Activated CD4-positive, alpha-beta memory T cell treated with anti-CD3 and anti-CD28 coated beads, Interleukin-2, amount 10 ng/mL, durations not matched to agents 7 days and 5 days (primary cell): Measurements from ENCODE around the gene EHD4. TPM values are rescaled to one million over a fixed set of nuclear protein-coding genes. Genes with fewer than 3 reads are reported as not detected.

Source experiments
- CTCF ChIA-PET: fragments of 350-600 bp; sonication (Branson Sonifier 250); formaldehyde crosslinking; loops from one replicate; lab custom pipeline; 2021; ENCODE audit warnings: antibody characterized with exemption, inconsistent platforms; lab: Charles Lee
- POLR2A ChIA-PET: fragments of 350-600 bp; sonication (Branson Sonifier 250); formaldehyde crosslinking; loops from one replicate; lab custom pipeline; 2021; ENCODE audit warnings: antibody characterized with exemption; lab: Charles Lee
- DNase-seq: peaks from one replicate; pipeline ENCODE4 v3.0.0-alpha.2; 2020
- H3K27ac Mint-ChIP-seq: one replicate; pipeline ENCODE4 v1.8.0; 2021; ENCODE audit warnings: mild to moderate bottlenecking, mixed read lengths
- H3K27me3 Mint-ChIP-seq: one replicate; pipeline ENCODE4 v1.8.0; 2021; ENCODE audit warnings: mixed read lengths
- H3K36me3 Mint-ChIP-seq: one replicate; pipeline ENCODE4 v1.8.0; 2021; ENCODE audit warnings: low read depth, mixed read lengths
- H3K4me1 Mint-ChIP-seq: one replicate; pipeline ENCODE4 v1.8.0; 2021; ENCODE audit warnings: mixed read lengths
- H3K4me3 Mint-ChIP-seq: one replicate; pipeline ENCODE4 v1.8.0; 2021; ENCODE audit warnings: mild to moderate bottlenecking, mixed read lengths
- H3K9me3 Mint-ChIP-seq: one replicate; pipeline ENCODE4 v1.8.0; 2021; ENCODE audit warnings: mixed read lengths
- total RNA-seq, 2 experiments: library from RNA; stranded (reverse); gene quantifications; one replicate each; pipeline ENCODE4 v1.2.3, GENCODE V29; 2021

The EHD4 gene
- total RNA-seq, 2 experiments from 2014 or later: 25.0 to 25.3 TPM

GRCh38 chr15:41971089-41971894 lies 1.1 kb downstream of the EHD4 start:
- peak; percentile 78 for DNase-seq
- H3K4me1 Mint-ChIP-seq: peaks cover 64% of the 10 kb centered on the region
- H3K36me3 Mint-ChIP-seq: peaks cover 17% of the 10 kb centered on the region
- peak overlapping the region; percentile 90 for H3K27ac Mint-ChIP-seq
- H3K4me3 Mint-ChIP-seq: peak overlapping the region; percentile 82
- no peaks in the 10 kb centered on the region for H3K9me3 Mint-ChIP-seq
- H3K27me3 Mint-ChIP-seq: peaks cover 12% of the 10 kb centered on the region
- ChIA-PET POLR2A (interaction anchor here (1.1 to 7.4 kb wide), 6 partner anchors 9 to 198 kb away, joined by 3 to 186 read pairs (median 8); partner anchors contain the start of gene MAPKBP1), CTCF (interaction anchor here (1.7 to 4.7 kb wide), 4 partner anchors 30 to 198 kb away, joined by 6 to 48 read pairs (median 16); partner anchors contain the start of gene MAPKBP1)

- peaks cover 21% of the 10 kb centered on the region for H3K36me3 Mint-ChIP-seq
- DNase-seq: no peak
- peak overlapping the region; percentile 90 for H3K27ac Mint-ChIP-seq
- peak overlapping the region; percentile 82 for H3K4me3 Mint-ChIP-seq
- ChIA-PET POLR2A (interaction anchor here (1.1 to 7.4 kb wide), 11 partner anchors 8 to 198 kb away, joined by 3 to 186 read pairs (median 4); partner anchors contain the start of gene MAPKBP1), CTCF (interaction anchor here (1.0 to 4.7 kb wide), 8 partner anchors 9 to 197 kb away, joined by 3 to 48 read pairs (median 5); partner anchors contain the start of gene MAPKBP1)
- H3K9me3 Mint-ChIP-seq: no peaks in the 10 kb centered on the region
- peaks cover 71% of the 10 kb centered on the region for H3K4me1 Mint-ChIP-seq
- peaks cover 8% of the 10 kb centered on the region for H3K27me3 Mint-ChIP-seq
These were observed 1.9 kb downstream of the EHD4 start for GRCh38 chr15:41970456-41970855.

GRCh38 chr15:41969851-41970431 lies 2.4 kb downstream of the EHD4 start:
- ChIA-PET CTCF (interaction anchor here (1.0 to 4.7 kb wide), 8 partner anchors 9 to 196 kb away, joined by 3 to 48 read pairs (median 4); partner anchors contain the start of gene MAPKBP1), POLR2A (interaction anchor here (0.6 to 7.4 kb wide), 14 partner anchors 8 to 578 kb away, joined by 3 to 186 read pairs (median 4); partner anchors contain the start of gene MAPKBP1)
- Mint-ChIP-seq H3K4me3 (peak overlapping the region; percentile 82), H3K9me3 (no peaks in the 10 kb centered on the region), H3K36me3 (peaks cover 21% of the 10 kb centered on the region), H3K4me1 (peaks cover 73% of the 10 kb centered on the region), H3K27me3 (peaks cover 7% of the 10 kb centered on the region), H3K27ac (peak overlapping the region; percentile 90)
- DNase-seq: peak; percentile 73

GRCh38 chr15:41968701-41969100 lies 3.7 kb downstream of the EHD4 start:
- Mint-ChIP-seq H3K27me3 (no peaks in the 10 kb centered on the region), H3K4me3 (no peak overlapping the region), H3K27ac (no peak overlapping the region), H3K4me1 (peaks cover 67% of the 10 kb centered on the region), H3K9me3 (no peaks in the 10 kb centered on the region), H3K36me3 (peaks cover 21% of the 10 kb centered on the region)
- no peak for DNase-seq
- ChIA-PET CTCF (interaction anchor here (1.4 to 1.7 kb wide), 2 partner anchors 28 to 33 kb away, joined by 4 to 5 read pairs; no protein-coding TSS in a partner anchor), POLR2A (interaction anchor here (2.0 to 7.4 kb wide), 3 partner anchors 11 to 29 kb away, joined by 4 to 186 read pairs (median 28); no protein-coding TSS in a partner anchor)

GRCh38 chr15:41967506-41968206 lies 4.7 kb downstream of the EHD4 start:
- POLR2A ChIA-PET: interaction anchor here (1.8 to 7.4 kb wide), 3 partner anchors 10 to 32 kb away, joined by 5 to 186 read pairs (median 28); no protein-coding TSS in a partner anchor
- H3K4me3 Mint-ChIP-seq: peak overlapping the region; percentile 9
- no peak for DNase-seq
- H3K4me1 Mint-ChIP-seq: peaks cover 57% of the 10 kb centered on the region
- H3K27ac Mint-ChIP-seq: peak overlapping the region; percentile 70
- H3K36me3 Mint-ChIP-seq: peaks cover 24% of the 10 kb centered on the region
- CTCF ChIA-PET: interaction anchor here (0.6 to 1.7 kb wide), 2 partner anchors 8 to 32 kb away, joined by 3 to 5 read pairs; no protein-coding TSS in a partner anchor
- no peaks in the 10 kb centered on the region for H3K27me3 Mint-ChIP-seq
- no peaks in the 10 kb centered on the region for H3K9me3 Mint-ChIP-seq

- POLR2A ChIA-PET: interaction anchor here (0.7 to 4.9 kb wide), 3 partner anchors 9 to 32 kb away, joined by 3 to 28 read pairs (median 5); no protein-coding TSS in a partner anchor
- Mint-ChIP-seq H3K4me1 (peaks cover 58% of the 10 kb centered on the region), H3K27me3 (no peaks in the 10 kb centered on the region), H3K4me3 (no peak overlapping the region), H3K36me3 (peaks cover 28% of the 10 kb centered on the region), H3K9me3 (no peaks in the 10 kb centered on the region), H3K27ac (no peak overlapping the region)
- no peak for DNase-seq
- CTCF ChIA-PET: interaction anchor here (1.7 kb wide), 1 partner anchor 31 kb away, joined by 5 read pairs; no protein-coding TSS in a partner anchor
These were observed 5.4 kb downstream of the EHD4 start for GRCh38 chr15:41966920-41967465.

GRCh38 chr15:41966414-41966812 lies 5.9 kb downstream of the EHD4 start:
- CTCF ChIA-PET: no interaction called here
- Mint-ChIP-seq H3K9me3 (no peaks in the 10 kb centered on the region), H3K4me1 (peaks cover 63% of the 10 kb centered on the region), H3K4me3 (no peak overlapping the region), H3K36me3 (peaks cover 31% of the 10 kb centered on the region), H3K27me3 (no peaks in the 10 kb centered on the region), H3K27ac (no peak overlapping the region)
- DNase-seq: no peak
- POLR2A ChIA-PET: interaction anchor here (0.7 to 4.9 kb wide), 4 partner anchors 9 to 31 kb away, joined by 3 to 28 read pairs (median 4); no protein-coding TSS in a partner anchor

GRCh38 chr15:41965441-41966413 lies 6.6 kb downstream of the EHD4 start:
- no peak for DNase-seq
- Mint-ChIP-seq H3K9me3 (no peaks in the 10 kb centered on the region), H3K4me3 (no peak overlapping the region), H3K4me1 (peaks cover 63% of the 10 kb centered on the region), H3K36me3 (peaks cover 36% of the 10 kb centered on the region), H3K27ac (no peak overlapping the region), H3K27me3 (no peaks in the 10 kb centered on the region)
- ChIA-PET POLR2A (interaction anchor here (0.7 to 4.9 kb wide), 4 partner anchors 8 to 31 kb away, joined by 3 to 28 read pairs (median 4); no protein-coding TSS in a partner anchor), CTCF (no interaction called here)

- ChIA-PET CTCF (interaction anchor here (0.8 to 1.2 kb wide), 2 partner anchors 9 to 25 kb away, joined by 4 to 5 read pairs; no protein-coding TSS in a partner anchor), POLR2A (interaction anchor here (1.0 to 1.4 kb wide), 3 partner anchors 9 to 11 kb away, joined by 3 read pairs; partner anchors contain the start of gene EHD4)
- H3K27me3 Mint-ChIP-seq: no peaks in the 10 kb centered on the region
- peaks cover 56% of the 10 kb centered on the region for H3K4me1 Mint-ChIP-seq
- H3K4me3 Mint-ChIP-seq: no peak overlapping the region
- H3K9me3 Mint-ChIP-seq: no peaks in the 10 kb centered on the region
- no peak overlapping the region for H3K27ac Mint-ChIP-seq
- DNase-seq: no peak
- peaks cover 26% of the 10 kb centered on the region for H3K36me3 Mint-ChIP-seq
These were observed 10.7 kb downstream of the EHD4 start for GRCh38 chr15:41961595-41962202.

GRCh38 chr15:41961001-41961518 lies 11.3 kb downstream of the EHD4 start:
- CTCF ChIA-PET: interaction anchor here (0.8 to 1.4 kb wide), 4 partner anchors 8 to 24 kb away, joined by 4 to 7 read pairs (median 4); no protein-coding TSS in a partner anchor
- H3K27me3 Mint-ChIP-seq: no peaks in the 10 kb centered on the region
- H3K4me1 Mint-ChIP-seq: peaks cover 54% of the 10 kb centered on the region
- no peak overlapping the region for H3K4me3 Mint-ChIP-seq
- H3K27ac Mint-ChIP-seq: no peak overlapping the region
- POLR2A ChIA-PET: interaction anchor here (1.1 to 1.4 kb wide), 3 partner anchors 9 to 12 kb away, joined by 3 to 4 read pairs (median 3); partner anchors contain the start of gene EHD4
- H3K9me3 Mint-ChIP-seq: no peaks in the 10 kb centered on the region
- H3K36me3 Mint-ChIP-seq: peaks cover 23% of the 10 kb centered on the region
- no peak for DNase-seq
